Activated T-cell treated with anti-CD3 and anti-CD28 coated beads, Interleukin-2, amount 50 U/mL, for 72 hours (primary cell): ENCODE data around the gene ZFP1. TPM values are rescaled to one million over a fixed set of nuclear protein-coding genes. Genes with fewer than 3 reads are reported as not detected.

Experiments
- ATAC-seq, 2 donors: fragments of 150-1000 bp; cut with Tn5 transposase; replicated peaks in 1 of 2; 2 replicates each; pipeline ENCODE4 v1.10.0; 2021; ENCODE audit warnings: moderate library complexity in 2 of 2, mild to moderate bottlenecking in 1 of 2
- DNase-seq, 2 donors: peaks; one replicate each; pipeline ENCODE4 v3.0.0; 2021 to 2022; ENCODE audit warnings: mixed read lengths in 1 of 2
- H3K27ac Mint-ChIP-seq: one replicate; pipeline ENCODE4 v1.8.0; 2022; ENCODE audit warnings: mild to moderate bottlenecking, moderate library complexity, mixed read lengths
- H3K27me3 Mint-ChIP-seq: one replicate; pipeline ENCODE4 v1.8.0; 2022; ENCODE audit warnings: low read depth, mixed read lengths
- H3K36me3 Mint-ChIP-seq, 2 donors: one replicate each; pipeline ENCODE4 v1.8.0; 2022; ENCODE audit warnings: mixed read lengths in 2 of 2, mild to moderate bottlenecking in 1 of 2; ENCODE audit not compliant: insufficient read depth in 2 of 2
- H3K4me1 Mint-ChIP-seq: one replicate; pipeline ENCODE4 v1.8.0; 2022; ENCODE audit warnings: low read depth, mixed read lengths
- H3K4me3 Mint-ChIP-seq, 2 donors: one replicate each; pipeline ENCODE4 v1.8.0; 2022; ENCODE audit warnings: mild to moderate bottlenecking in 2 of 2, mixed read lengths in 2 of 2, moderate library complexity in 2 of 2
- H3K9me3 Mint-ChIP-seq, 2 donors: one replicate each; pipeline ENCODE4 v1.8.0; 2022; ENCODE audit warnings: mixed read lengths in 2 of 2
- total RNA-seq, 2 donors: library from RNA; stranded (reverse); gene quantifications; one replicate each; pipeline ENCODE4 v1.2.3, GENCODE V29; 2022

Gene ZFP1
- total RNA-seq, 2 donors from 2014 or later: 20.8 to 20.9 TPM

DNA sequence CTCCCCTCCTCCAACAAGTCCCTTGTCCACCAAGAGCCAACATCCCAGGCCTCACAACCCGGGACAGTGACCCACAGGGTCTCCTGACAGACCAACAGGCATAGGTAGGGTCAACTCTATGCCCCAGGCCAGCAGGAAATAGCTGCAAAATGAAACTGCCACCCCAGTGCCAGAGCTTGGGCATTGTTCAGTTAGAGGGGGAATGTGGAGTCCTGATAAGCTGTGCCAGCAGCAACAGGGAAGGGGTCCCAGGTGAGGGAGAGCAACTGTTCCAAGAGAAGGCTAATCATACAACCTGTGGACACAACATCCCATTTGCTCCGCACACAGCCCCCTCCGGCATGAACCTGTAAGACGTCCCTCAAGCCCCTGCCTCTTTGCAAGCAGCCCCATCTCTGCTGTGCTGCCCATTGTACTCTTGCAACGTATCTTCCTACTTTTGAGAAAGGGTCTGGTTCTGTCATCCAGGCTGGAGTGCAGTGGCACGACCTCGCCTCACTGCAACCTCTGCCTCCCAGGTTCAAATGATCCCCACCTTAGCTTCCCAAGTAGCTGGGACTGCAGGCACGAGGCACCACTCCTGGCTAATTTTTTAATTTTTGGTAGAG lies 41.4 kb downstream of the ZFP1 start:
- no peaks in the 10 kb centered on the region for H3K4me1 Mint-ChIP-seq
- DNase-seq: no peak
- peaks cover 0 to 2% of the 10 kb centered on the region in 2 donors for H3K36me3 Mint-ChIP-seq
- no peak overlapping the region for H3K27ac Mint-ChIP-seq
- peaks cover 0 to 2% of the 10 kb centered on the region in 2 donors for H3K9me3 Mint-ChIP-seq
- no peak for ATAC-seq
- no peak overlapping the region for H3K4me3 Mint-ChIP-seq
- H3K27me3 Mint-ChIP-seq: no peaks in the 10 kb centered on the region

DNA sequence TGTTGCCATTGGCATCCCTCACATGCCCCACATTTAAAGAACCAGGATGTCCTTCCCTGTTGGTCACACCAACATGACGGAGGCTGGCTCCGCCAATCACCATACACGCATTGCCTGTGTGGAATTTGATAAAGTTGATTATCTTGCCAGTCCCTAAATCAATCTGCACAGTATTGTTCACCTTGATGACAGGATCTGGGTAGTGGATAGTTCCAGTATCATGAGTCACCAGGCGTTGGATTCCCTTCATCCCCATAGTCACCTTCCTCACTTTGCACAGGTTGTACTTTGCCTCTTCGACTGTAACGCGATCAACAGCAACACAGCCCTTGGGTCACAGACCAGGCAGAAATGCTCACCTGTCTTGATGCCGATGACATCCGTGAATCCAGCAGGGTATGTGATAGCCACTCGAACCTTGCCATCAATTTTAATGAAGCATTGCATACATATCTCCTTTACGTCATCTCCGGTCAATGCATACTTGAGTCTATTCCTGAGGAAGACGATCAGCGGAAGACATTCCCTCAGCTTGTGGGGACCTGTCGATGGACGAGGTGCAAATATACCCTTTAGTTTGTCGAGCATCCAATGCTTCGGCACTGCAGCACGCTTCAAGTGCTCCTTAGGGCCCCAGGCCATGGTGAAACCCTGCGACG lies 44.4 kb downstream of the ZFP1 start:
- Mint-ChIP-seq H3K4me3 (no peak overlapping the region), H3K27ac (no peak overlapping the region)

DNA sequence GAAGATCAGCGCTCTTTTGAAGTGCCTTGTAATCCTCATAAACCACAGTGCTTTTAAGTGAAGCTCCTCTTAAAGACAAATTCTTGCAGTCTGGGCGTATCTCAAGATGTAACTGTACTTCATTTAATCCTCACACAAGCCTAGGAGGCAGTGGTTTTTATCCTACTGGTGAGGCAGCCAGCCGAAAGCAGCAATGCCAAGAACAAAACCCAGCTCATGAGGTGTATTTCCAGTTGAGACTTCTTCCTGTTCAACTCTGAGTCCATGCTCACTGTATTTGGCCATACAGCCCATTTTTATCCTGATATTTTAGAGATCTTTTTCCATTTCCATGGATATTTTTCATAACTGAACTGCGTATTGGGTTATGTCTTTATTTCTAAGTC lies 44.9 kb downstream of the ZFP1 start:
- Mint-ChIP-seq H3K36me3 (no peaks in the 10 kb centered on the region), H3K27me3 (peaks cover 26% of the 10 kb centered on the region), H3K4me3 (no peak overlapping the region), H3K4me1 (no peaks in the 10 kb centered on the region), H3K9me3 (no peaks in the 10 kb centered on the region), H3K27ac (no peak overlapping the region)
- DNase-seq (no peak), ATAC-seq (no peak)

More for the DNA sequence above, 44.4 kb downstream of the ZFP1 start:
- H3K9me3 Mint-ChIP-seq: no peaks in the 10 kb centered on the region
- no peak for ATAC-seq
- no peak for DNase-seq
- H3K4me1 Mint-ChIP-seq: no peaks in the 10 kb centered on the region
- H3K27me3 Mint-ChIP-seq: peaks cover 20% of the 10 kb centered on the region
- peaks cover 0 to under 1% of the 10 kb centered on the region in 2 donors for H3K36me3 Mint-ChIP-seq

DNA sequence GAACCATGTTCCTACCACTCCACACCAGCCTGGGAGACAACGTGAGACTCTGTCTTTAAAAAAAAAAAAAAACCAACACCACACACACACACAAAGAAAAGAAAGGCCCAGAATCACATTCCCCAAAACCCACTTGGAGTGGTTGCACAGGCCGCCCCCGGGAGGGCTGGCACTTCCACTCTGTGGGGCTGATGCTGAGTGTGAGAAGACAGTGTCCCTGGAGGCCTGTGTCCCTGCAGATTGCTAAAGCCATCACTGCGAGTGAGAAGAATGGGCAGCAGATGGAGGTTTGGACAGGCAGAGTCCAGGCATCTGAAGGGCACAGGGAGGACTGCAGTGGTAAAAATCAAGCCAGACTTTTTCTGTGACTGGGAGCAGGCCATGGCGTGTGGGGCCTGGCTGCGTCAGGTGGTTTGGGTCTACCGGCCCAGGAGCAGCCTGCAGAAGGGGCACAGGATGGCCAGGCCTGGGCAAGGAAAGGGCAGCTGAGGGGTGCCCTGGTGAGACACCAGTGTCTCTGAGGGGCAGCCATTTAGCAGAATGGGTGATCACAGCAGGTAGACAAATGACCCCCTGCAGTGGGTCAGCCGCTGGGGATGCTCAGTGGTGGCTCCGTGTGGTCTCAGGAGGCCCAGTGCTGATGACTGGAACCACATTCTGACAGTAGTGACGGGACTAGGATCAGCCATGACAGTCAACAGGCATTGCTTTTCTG lies 45.6 kb downstream of the ZFP1 start:
- no peak for ATAC-seq
- no peaks in the 10 kb centered on the region for H3K4me1 Mint-ChIP-seq
- H3K4me3 Mint-ChIP-seq: no peak overlapping the region
- no peak overlapping the region for H3K27ac Mint-ChIP-seq
- no peaks in the 10 kb centered on the region for H3K9me3 Mint-ChIP-seq
- H3K27me3 Mint-ChIP-seq: peaks cover 29% of the 10 kb centered on the region
- no peaks in the 10 kb centered on the region for H3K36me3 Mint-ChIP-seq
- DNase-seq: no peak

DNA sequence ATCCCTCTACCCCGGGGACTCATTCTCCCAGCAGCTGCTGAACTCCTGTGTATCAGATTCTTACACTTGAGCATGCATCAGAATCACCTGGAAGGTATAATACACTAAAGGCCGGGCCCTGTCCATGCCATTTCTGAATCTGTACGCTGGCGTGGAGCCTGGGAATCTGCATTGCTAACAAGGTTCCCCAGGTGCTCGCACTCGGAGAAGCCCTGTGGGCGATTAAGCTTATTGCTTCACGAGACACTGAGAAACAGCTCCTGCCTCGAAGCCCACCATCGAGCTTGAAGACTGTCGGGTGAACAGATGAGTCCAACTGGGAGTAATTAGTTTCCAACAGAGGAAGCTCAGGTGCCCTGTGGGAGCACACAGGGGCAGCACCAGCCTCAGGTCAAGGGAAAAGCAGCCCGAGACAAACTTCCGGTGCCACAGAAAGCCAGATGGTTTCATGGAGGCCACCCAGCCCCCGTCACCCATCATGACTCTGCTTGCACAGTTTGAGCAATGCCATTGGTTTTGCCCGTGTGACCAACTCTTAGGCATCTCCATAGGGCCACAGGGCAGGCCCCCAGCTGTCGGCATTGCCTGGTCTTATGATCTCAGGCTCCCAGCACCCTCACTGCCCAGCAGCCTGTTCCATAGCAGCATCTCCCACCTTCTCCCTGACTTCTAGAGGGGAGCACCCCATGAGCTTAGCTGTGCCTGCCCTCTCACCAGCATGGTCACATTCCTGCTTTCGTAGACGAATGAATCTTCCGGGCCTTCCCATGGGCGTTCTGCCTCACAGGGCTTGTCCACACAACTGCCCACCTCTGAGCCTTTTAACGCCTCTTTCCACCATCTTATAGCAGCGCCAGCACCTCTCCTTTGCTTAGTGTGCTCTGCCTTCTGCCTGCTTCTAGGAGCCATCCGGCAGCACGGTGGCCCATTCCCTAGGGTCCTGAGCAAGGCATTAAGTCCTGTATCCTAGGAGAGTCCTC lies 47.8 kb downstream of the ZFP1 start:
- Mint-ChIP-seq H3K27me3 (peaks cover 42% of the 10 kb centered on the region), H3K4me1 (peaks cover 12% of the 10 kb centered on the region), H3K27ac (no peak overlapping the region), H3K4me3 (no peak overlapping the region), H3K9me3 (no peaks in the 10 kb centered on the region), H3K36me3 (no peaks in the 10 kb centered on the region)
- no peak for DNase-seq
- ATAC-seq: no peak

DNA sequence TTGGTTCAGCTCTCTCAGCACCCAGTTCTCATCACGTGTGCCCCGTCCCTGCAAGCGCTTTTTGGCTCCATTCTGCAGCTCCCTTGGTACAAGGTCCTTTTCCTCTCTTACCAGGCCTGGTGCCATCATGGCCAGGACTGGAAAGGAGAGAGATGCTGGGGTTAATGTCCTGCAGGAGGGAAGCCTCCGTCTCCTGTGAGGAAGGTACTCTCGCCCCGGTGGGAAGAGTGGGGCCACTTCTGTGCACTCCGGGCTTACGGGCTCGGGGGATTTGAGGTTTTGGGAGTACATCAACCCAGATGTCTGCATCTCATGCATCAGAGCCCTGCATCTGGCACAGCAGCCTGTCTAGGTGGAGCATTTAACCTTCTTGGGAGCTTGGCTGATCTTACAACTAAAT lies 48.5 kb downstream of the ZFP1 start:
- Mint-ChIP-seq H3K27me3 (peaks cover 45% of the 10 kb centered on the region), H3K36me3 (no peaks in the 10 kb centered on the region), H3K4me1 (peaks cover 16% of the 10 kb centered on the region), H3K9me3 (no peaks in the 10 kb centered on the region), H3K4me3 (no peak overlapping the region), H3K27ac (no peak overlapping the region)
- no peak for DNase-seq
- ATAC-seq: no peak

DNA sequence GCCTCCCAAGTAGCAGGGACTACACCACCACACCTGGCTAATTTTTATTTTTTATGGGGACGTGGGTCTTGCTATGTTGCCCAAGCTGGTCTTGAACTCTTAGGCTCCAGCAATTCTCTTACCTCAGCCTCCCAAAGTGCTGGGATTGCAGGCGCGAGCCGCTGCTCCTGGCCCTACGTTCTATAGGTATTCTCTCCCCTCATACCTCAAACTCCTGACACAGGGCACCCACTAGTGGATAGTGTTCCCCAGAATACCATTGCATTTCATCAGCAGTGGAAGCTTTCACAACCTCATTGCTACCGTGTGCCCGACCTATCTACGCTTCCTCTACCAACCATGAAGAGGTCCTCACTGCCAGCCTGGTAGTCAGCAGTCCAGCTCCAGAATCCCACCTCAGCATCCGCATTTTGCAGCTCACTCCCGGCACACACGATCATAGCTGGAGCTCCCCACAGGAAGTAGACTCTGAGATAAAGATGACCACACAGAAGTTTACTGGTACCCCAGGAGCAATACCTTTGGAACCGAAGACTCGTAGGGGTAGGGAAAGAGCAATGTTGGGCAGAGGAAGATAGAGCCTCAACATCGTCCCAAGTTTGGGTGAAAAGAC lies 49.3 kb downstream of the ZFP1 start:
- peaks cover 16% of the 10 kb centered on the region for H3K4me1 Mint-ChIP-seq
- no peaks in the 10 kb centered on the region for H3K9me3 Mint-ChIP-seq

DNA sequence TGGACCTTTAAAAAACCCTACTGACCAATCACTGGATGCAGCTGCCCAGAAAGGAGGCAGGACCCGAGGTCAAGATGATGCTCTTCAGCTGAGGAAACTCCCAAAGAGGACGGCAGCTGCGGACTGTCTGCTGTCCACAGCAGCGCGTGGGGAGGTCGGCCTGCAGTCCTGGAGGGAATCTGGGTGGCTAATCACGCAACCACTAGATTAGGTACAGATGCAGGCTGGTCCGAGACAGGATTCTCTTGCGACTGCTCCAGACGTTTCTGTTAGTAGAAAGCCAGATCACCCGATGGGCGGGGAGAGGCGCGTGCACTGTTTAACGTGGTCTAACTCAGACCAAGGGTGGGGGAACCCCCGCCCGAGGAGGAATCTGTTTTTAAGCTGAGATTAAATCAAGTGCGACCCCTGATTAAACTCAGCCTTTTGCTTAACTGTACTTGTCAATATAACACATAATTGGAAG lies 49.8 kb downstream of the ZFP1 start:
- H3K9me3 Mint-ChIP-seq: no peaks in the 10 kb centered on the region
- DNase-seq (no peak), ATAC-seq (no peak)
- H3K27ac Mint-ChIP-seq: no peak overlapping the region
- no peaks in the 10 kb centered on the region for H3K36me3 Mint-ChIP-seq
- peaks cover 45% of the 10 kb centered on the region for H3K27me3 Mint-ChIP-seq
- no peak overlapping the region for H3K4me3 Mint-ChIP-seq
- H3K4me1 Mint-ChIP-seq: peaks cover 16% of the 10 kb centered on the region

More for the DNA sequence above, 49.3 kb downstream of the ZFP1 start:
- Mint-ChIP-seq H3K27me3 (peaks cover 45% of the 10 kb centered on the region), H3K27ac (no peak overlapping the region), H3K36me3 (no peaks in the 10 kb centered on the region), H3K4me3 (no peak overlapping the region)
- ATAC-seq (no peak), DNase-seq (no peak)

DNA sequence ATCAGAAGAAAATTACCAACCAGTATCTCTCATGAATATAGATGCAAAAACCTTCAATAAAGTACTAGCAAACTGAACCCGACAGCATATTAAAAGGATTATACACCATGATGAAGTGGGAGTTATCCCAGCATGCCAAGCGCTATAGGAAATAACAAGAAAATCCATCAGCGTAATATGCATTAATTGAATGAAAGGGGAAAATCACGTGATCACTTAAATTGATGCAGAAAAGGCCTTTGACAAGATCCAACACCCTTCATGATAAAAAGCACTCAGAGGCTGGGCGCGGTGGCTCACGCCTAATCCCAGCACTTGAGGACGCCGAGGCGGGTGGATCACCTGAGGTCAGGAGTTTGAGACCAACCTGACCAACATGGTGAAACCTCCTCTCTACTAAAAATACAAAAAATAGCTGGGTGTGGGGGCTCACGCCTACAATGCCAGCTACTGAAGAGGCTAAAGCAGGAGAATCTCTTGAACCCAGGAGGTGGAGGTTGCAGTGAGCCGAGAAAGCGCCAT lies 53.8 kb downstream of the ZFP1 start:
- Mint-ChIP-seq H3K9me3 (no peaks in the 10 kb centered on the region), H3K27me3 (peaks cover 30% of the 10 kb centered on the region), H3K36me3 (no peaks in the 10 kb centered on the region), H3K27ac (no peak overlapping the region), H3K4me1 (peaks cover 16% of the 10 kb centered on the region), H3K4me3 (no peak overlapping the region)
- DNase-seq: no peak
- no peak for ATAC-seq

DNA sequence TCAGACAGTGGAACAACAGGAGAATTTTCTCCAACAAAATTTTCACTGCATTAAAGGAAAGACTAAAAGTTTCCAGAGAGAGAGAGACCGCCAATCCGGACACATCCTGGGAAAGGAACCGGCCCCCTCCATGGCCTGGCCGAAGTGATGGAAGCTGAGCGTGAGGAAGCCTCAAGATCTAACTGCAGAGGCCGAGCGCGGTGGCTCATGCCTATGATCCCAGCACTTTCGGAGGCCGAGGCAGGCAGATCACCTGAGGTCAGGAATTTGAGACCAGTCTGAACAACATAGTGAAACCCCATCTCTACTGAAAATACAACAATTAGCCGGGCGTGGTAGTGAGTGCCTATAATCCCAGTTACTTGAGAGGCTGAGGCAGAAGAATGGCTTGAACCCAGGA lies 54.8 kb downstream of the ZFP1 start:
- Mint-ChIP-seq H3K4me3 (no peak overlapping the region), H3K9me3 (no peaks in the 10 kb centered on the region), H3K27ac (no peak overlapping the region), H3K27me3 (peaks cover 21% of the 10 kb centered on the region), H3K36me3 (no peaks in the 10 kb centered on the region), H3K4me1 (peaks cover 16% of the 10 kb centered on the region)
- DNase-seq (no peak), ATAC-seq (no peak)

DNA sequence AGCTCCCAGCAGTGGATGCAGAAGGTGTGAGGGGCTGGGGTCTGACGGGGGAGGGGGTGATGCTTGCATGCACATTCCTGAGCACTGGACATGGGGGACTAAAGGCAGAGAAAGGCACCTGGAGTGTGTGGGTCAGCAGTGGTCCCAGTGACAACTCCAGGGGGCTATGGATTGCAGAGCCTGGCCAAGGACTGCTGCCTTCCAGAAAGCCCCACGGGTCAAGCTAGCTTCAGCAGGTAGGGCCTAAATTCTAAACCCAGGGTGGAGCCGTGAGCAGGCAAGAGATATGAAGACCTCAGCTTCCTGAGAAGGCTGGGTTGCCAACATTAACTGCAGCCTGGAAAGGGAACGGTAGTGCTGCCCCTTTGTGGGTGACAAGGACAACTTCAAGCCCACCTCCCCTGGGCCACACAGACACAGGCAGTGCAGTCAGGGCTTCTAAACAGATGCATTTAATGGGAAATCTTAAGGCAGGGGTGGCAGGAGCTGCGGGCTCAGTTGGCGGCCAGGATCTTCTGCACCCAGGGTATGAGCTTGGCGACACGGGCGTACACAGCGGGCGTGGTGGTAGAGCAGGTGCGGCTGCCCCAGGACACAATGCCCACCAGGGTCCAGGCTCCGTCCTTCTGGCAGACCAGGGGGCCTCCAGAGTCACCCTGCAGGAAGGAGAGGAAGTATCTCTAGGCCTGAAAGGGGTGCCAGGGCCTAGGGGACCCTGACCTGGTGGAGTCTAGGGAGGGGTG lies 55.5 kb downstream of the ZFP1 start:
- no peak overlapping the region for H3K27ac Mint-ChIP-seq
- DNase-seq (no peak), ATAC-seq (no peak)
- no peaks in the 10 kb centered on the region for H3K36me3 Mint-ChIP-seq
- H3K27me3 Mint-ChIP-seq: peaks cover 16% of the 10 kb centered on the region
- H3K4me1 Mint-ChIP-seq: peaks cover 16% of the 10 kb centered on the region
- H3K4me3 Mint-ChIP-seq: no peak overlapping the region
- H3K9me3 Mint-ChIP-seq: no peaks in the 10 kb centered on the region

DNA sequence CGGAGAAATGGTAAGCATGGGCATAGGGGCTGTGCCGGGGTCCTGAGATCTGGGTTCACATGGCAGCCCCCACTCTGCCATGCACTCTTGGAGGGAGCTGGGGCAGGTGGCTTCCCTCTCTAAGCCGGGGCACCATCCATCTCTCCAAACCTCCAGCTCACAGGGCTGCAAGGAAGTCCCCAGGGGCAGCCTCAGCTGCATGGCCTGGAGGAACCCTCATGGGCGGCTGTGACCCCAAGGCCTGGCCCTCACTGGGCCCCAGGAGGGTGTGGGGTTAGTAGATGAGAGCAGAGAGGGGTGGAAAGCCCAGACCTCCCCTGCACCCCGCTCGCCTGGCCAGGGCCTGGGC lies 56.1 kb downstream of the ZFP1 start:
- ATAC-seq: no peak
- Mint-ChIP-seq H3K27me3 (peaks cover 16% of the 10 kb centered on the region), H3K27ac (no peak overlapping the region), H3K9me3 (no peaks in the 10 kb centered on the region), H3K36me3 (no peaks in the 10 kb centered on the region), H3K4me3 (no peak overlapping the region), H3K4me1 (peaks cover 16% of the 10 kb centered on the region)
- DNase-seq: no peak
